A549 (cell line): Measurements from ENCODE around the gene SAXO1. TPM values are rescaled to one million over a fixed set of nuclear protein-coding genes. Genes with fewer than 3 reads are reported as not detected.
"Not testable (repeated sequence)": the region's sequence is repeated elsewhere in the genome, so short reads cannot be mapped to it uniquely, and the experiment has no call there.

Source experiments
- ATAC-seq, 2 experiments: fragments of 200-7000 bp in 1 of 2; fragments of >200 bp in 1 of 2; cut with Nextera tagmentation in 1 of 2; cut with Tn5 transposase in 1 of 2; 3 replicates each; pipeline versions ENCODE4 v1.8.0 to v1.9.1; 2018 to 2020; ENCODE audit warnings: mild to moderate bottlenecking in 1 of 2, moderate library complexity in 1 of 2
- CTCF ChIA-PET: fragments of 300-600 bp; sonication (Branson Sonifier 250); formaldehyde crosslinking; extraction: SDS; loops from one replicate; lab custom pipeline; 2021; ENCODE audit warnings: antibody characterized with exemption, inconsistent platforms; lab: Yijun Ruan, JAX
- POLR2A ChIA-PET: fragments of 350-600 bp; formaldehyde crosslinking; extraction: SDS; loops from one replicate; lab custom pipeline; 2021; ENCODE audit warnings: antibody characterized with exemption, inconsistent platforms; lab: Yijun Ruan, JAX
- DNase-seq, 2 experiments: peaks; one replicate each; pipeline versions ENCODE4 v3.0.0 to v3.0.0-alpha.2; 2011 to 2016; ENCODE audit warnings: low read depth in 1 of 2, low spot score in 1 of 2
- FAIRE-seq: peaks from 2 replicates; lab custom pipeline; 2011; peaks lifted over from hg19 to GRCh38; lab: Jason Lieb, UNC
- H3K27ac ChIP-seq, 2 experiments: fragments of >200 bp; sonication (Bioruptor Twin); formaldehyde crosslinking; 3 replicates each; pipeline ENCODE4 v1.5.1; 2016 to 2017
- H3K4me1 ChIP-seq: fragments of >200 bp; sonication (Bioruptor Twin); formaldehyde crosslinking; 3 replicates; pipeline ENCODE4 v1.6.1; 2016
- H3K4me2 ChIP-seq: fragments of >200 bp; sonication (Bioruptor Twin); formaldehyde crosslinking; 3 replicates; pipeline ENCODE4 v1.6.1; 2016
- H3K4me3 ChIP-seq: fragments of >200 bp; sonication (Bioruptor Twin); formaldehyde crosslinking; 3 replicates; pipeline ENCODE4 v1.5.1; 2016
- H3K9me3 ChIP-seq: fragments of >200 bp; sonication (Bioruptor Twin); formaldehyde crosslinking; 3 replicates; pipeline ENCODE4 v1.6.1; 2016
- BHLHE40 ChIP-seq: IDR thresholded peaks from 2 replicates; pipeline ENCODE4 v1.6.1; 2012; ENCODE audit warnings: low read depth, low read length, inconsistent platforms
- CEBPB ChIP-seq, 2 experiments: fragments of >200 bp in 1 of 2; sonication (Bioruptor Twin) in 1 of 2; formaldehyde crosslinking in 1 of 2; IDR thresholded peaks; 2 replicates each; pipeline ENCODE4 v1.6.1; 2012 to 2016
- CHD2 ChIP-seq: fragments of 150-350 bp; IDR thresholded peaks from 2 replicates; pipeline ENCODE4 v1.6.1; 2014; ENCODE audit warnings: low read length; ENCODE audit not compliant: partially characterized antibody
- E2F6 ChIP-seq: IDR thresholded peaks from 2 replicates; pipeline ENCODE4 v1.6.1; 2012; ENCODE audit warnings: low read depth, borderline replicate concordance
- EHMT2 ChIP-seq: fragments of 200-600 bp; sonication (generic); IDR thresholded peaks from 2 replicates; pipeline ENCODE4 v1.6.1; 2016; ENCODE audit warnings: antibody characterized with exemption, low read depth, mild to moderate bottlenecking, moderate library complexity
- FOXS1 ChIP-seq: fragments of 250-450 bp; sonication (Bioruptor Pico); IDR thresholded peaks from 2 replicates; pipeline ENCODE4 v1.5.0; 2020; ENCODE audit warnings: mild to moderate bottlenecking, moderate library complexity
- GATA3 ChIP-seq: IDR thresholded peaks from 2 replicates; pipeline ENCODE4 v1.6.1; 2012; ENCODE audit warnings: borderline replicate concordance
- HMGXB4 ChIP-seq: fragments of 250-450 bp; sonication (Bioruptor Pico); IDR thresholded peaks from 2 replicates; pipeline ENCODE4 v1.5.0; 2021; ENCODE audit warnings: mild to moderate bottlenecking, moderate library complexity, borderline replicate concordance
- JUNB ChIP-seq: fragments of >200 bp; sonication (Bioruptor Twin); formaldehyde crosslinking; IDR thresholded peaks from 2 replicates; pipeline ENCODE4 v1.6.1; 2016
- MAFK ChIP-seq: fragments of 450-650 bp; IDR thresholded peaks from 2 replicates; pipeline ENCODE4 v1.6.1; 2014; ENCODE audit not compliant: partially characterized antibody
- MAX ChIP-seq: IDR thresholded peaks from 2 replicates; pipeline ENCODE4 v1.6.1; 2012
- MAZ ChIP-seq: fragments of 150-350 bp; IDR thresholded peaks from 2 replicates; pipeline ENCODE4 v1.6.1; 2014; ENCODE audit warnings: antibody characterized with exemption, low read depth, low read length, borderline replicate concordance
- MYC ChIP-seq: IDR thresholded peaks from 2 replicates; pipeline ENCODE4 v1.6.1; 2012; ENCODE audit warnings: mild to moderate bottlenecking, inconsistent platforms, low read length, improper control_type of control experiment, borderline replicate concordance
- NFE2L2 ChIP-seq: fragments of 150-350 bp; conservative IDR thresholded peaks from 2 replicates; pipeline ENCODE4 v1.6.1; 2014; ENCODE audit warnings: low read length
- NR3C1 ChIP-seq: fragments of >200 bp; sonication (Bioruptor Twin); formaldehyde crosslinking; IDR thresholded peaks from 3 replicates; pipeline ENCODE4 v1.6.1; 2017
- PBX3 ChIP-seq: IDR thresholded peaks from 2 replicates; pipeline ENCODE4 v1.6.1; 2012
- PHF8 ChIP-seq: fragments of 200-600 bp; sonication (generic); IDR thresholded peaks from 2 replicates; pipeline ENCODE4 v1.6.1; 2016; ENCODE audit warnings: low read depth, mild to moderate bottlenecking, antibody characterized with exemption, moderate library complexity, borderline replicate concordance
- POLR2AphosphoS2 ChIP-seq: conservative IDR thresholded peaks from 2 replicates; pipeline ENCODE4 v1.6.1; 2012; ENCODE audit warnings: low read length, improper control_type of control experiment, inconsistent platforms
- RARB ChIP-seq: fragments of 250-450 bp; sonication (Bioruptor Pico); IDR thresholded peaks from 2 replicates; pipeline ENCODE4 v1.8.0; 2021; ENCODE audit warnings: mild to moderate bottlenecking, moderate library complexity
- RFX5 ChIP-seq: fragments of 450-650 bp; IDR thresholded peaks from 2 replicates; pipeline ENCODE4 v1.7.1; 2014; ENCODE audit warnings: antibody characterized with exemption, mild to moderate bottlenecking, moderate library complexity
- SMC3 ChIP-seq: fragments of >200 bp; sonication (Bioruptor Twin); formaldehyde crosslinking; IDR thresholded peaks from 3 replicates; pipeline ENCODE4 v1.6.1; 2018; ENCODE audit warnings: inconsistent platforms
- TP53 ChIP-seq: fragments of 250-450 bp; sonication (Bioruptor Pico); IDR thresholded peaks from 2 replicates; pipeline ENCODE4 v1.5.0; 2021; ENCODE audit warnings: mild to moderate bottlenecking, moderate library complexity
- ZC3H11A ChIP-seq: fragments of 450-650 bp; IDR thresholded peaks from 2 replicates; pipeline ENCODE4 v1.6.1; 2014; ENCODE audit warnings: antibody characterized with exemption, mild to moderate bottlenecking
- ZFP36 ChIP-seq: fragments of 450-650 bp; IDR thresholded peaks from 2 replicates; pipeline ENCODE4 v1.6.1; 2014; ENCODE audit warnings: borderline replicate concordance; ENCODE audit not compliant: partially characterized antibody
- WGBS: methylation state at CpG from one replicate; pipeline ENCODE4 v1.1.6; 2017; ENCODE audit errors: missing lambda C conversion rate; 5-methylcytosine and 5-hydroxymethylcytosine counted together
- polyA plus RNA-seq, 4 experiments: library from polyadenylated mRNA; depleted of rRNA in 3 of 4; stranded (reverse); fragments of >200 nt; fragmentation: RNase III in 1 of 4; extraction: RNeasy Plus Mini Kit Qiagen cat#74134 plus additional on column Dnase treatment in 1 of 4; gene quantifications; 2 replicates in 3 of 4; 3 replicates in 1 of 4; pipeline ENCODE4 v1.2.3, GENCODE V29; 2011 to 2017

Gene SAXO1
- polyA plus RNA-seq, 2 of the 4 experiments (the other 2 are of a cell fraction) = not detected

GRCh38 chr9:18996211-18996610 is 36.8 kb downstream of the SAXO1 start:
- no peak overlapping the region for H3K4me3 ChIP-seq
- H3K27ac ChIP-seq = no peak overlapping the region
- ChIA-PET POLR2A (no interaction called here), CTCF (interaction anchor here (1.4 kb wide), 1 partner anchor 33 kb away, joined by 4 read pairs; no protein-coding TSS in a partner anchor)
- peaks cover 3% of the 10 kb centered on the region; the same call in 1 of the 3 replicates for H3K9me3 ChIP-seq
- FAIRE-seq (no peak), DNase-seq (no peak), ATAC-seq (no peak)
- 3% methylated on average over 3 of the region's 3 CpGs for WGBS
- TF ChIP-seq ZFP36 (no peak), RARB (CRISPR knock-in tag) (no peak), SMC3 (no peak)
- no peak overlapping the region for H3K4me2 ChIP-seq
- no peaks in the 10 kb centered on the region for H3K4me1 ChIP-seq

- no peaks in the 10 kb centered on the region; the same call in 2 of the 3 replicates for H3K9me3 ChIP-seq
- ATAC-seq = no peak
- CTCF ChIA-PET = no interaction called here
Measured at GRCh38 chr9:18994263-18994916, 38.6 kb downstream of the SAXO1 start.

GRCh38 chr9:18991197-18991596 is 41.8 kb downstream of the SAXO1 start:
- DNase-seq, ATAC-seq, H3K4me3 ChIP-seq, H3K4me2 ChIP-seq, FAIRE-seq, H3K9me3 ChIP-seq, H3K4me1 ChIP-seq, H3K27ac ChIP-seq, POLR2A ChIA-PET, CTCF ChIA-PET: not testable (repeated sequence)
- 65% methylated on average over 4 of the region's 4 CpGs for WGBS

More at GRCh38 chr9:18994263-18994916, 38.6 kb downstream of the SAXO1 start:
- H3K4me2 ChIP-seq = no peak overlapping the region
- H3K4me1 ChIP-seq = no peaks in the 10 kb centered on the region
- DNase-seq (no peak), FAIRE-seq (no peak)
- TF ChIP-seq NR3C1 = no peak
- no peak for TF ChIP-seq EHMT2
- TF ChIP-seq MAX = no peak
- no peak for TF ChIP-seq CHD2
- H3K4me3 ChIP-seq = no peak overlapping the region
- no peak overlapping the region for H3K27ac ChIP-seq
- 24% methylated on average over 10 of the region's 10 CpGs for WGBS
- POLR2A ChIA-PET = no interaction called here

- ChIA-PET POLR2A (no interaction called here), CTCF (no interaction called here)
- no peak overlapping the region for H3K4me3 ChIP-seq
- no peaks in the 10 kb centered on the region for H3K9me3 ChIP-seq
- FAIRE-seq (no peak), DNase-seq (no peak), ATAC-seq (no peak)
- H3K4me2 ChIP-seq = no peak overlapping the region
- H3K27ac ChIP-seq = no peak overlapping the region
- H3K4me1 ChIP-seq = no peaks in the 10 kb centered on the region
- TF ChIP-seq MAZ (no peak), GATA3 (no peak), MYC (no peak), POLR2AphosphoS2 (no peak)
- WGBS = 46% methylated on average over 5 of the region's 5 CpGs
Measured at GRCh38 chr9:18990494-18990893, 42.5 kb downstream of the SAXO1 start.

GRCh38 chr9:18989865-18990264 is 43.1 kb downstream of the SAXO1 start:
- ChIA-PET POLR2A (no interaction called here), CTCF (no interaction called here)
- ATAC-seq = no peak
- H3K4me2 ChIP-seq = no peak overlapping the region
- H3K9me3 ChIP-seq = no peaks in the 10 kb centered on the region
- FAIRE-seq = no peak
- DNase-seq = no peak
- 68% methylated on average over 4 of the region's 4 CpGs for WGBS
- H3K27ac ChIP-seq = no peak overlapping the region
- TF ChIP-seq HMGXB4 (no peak), E2F6 (no peak), PBX3 (no peak), NFE2L2 (no peak), MAFK (no peak), FOXS1 (CRISPR knock-in tag) (no peak), POLR2AphosphoS2 (no peak), RFX5 (no peak), CEBPB (IDR thresholded peaks at IDR 0.05) (no peak), ZC3H11A (no peak), BHLHE40 (no peak), PHF8 (no peak), TP53 (CRISPR knock-in tag) (no peak), GATA3 (no peak), NR3C1 (no peak), JUNB (no peak), MAX (no peak)
- H3K4me3 ChIP-seq = no peak overlapping the region
- H3K4me1 ChIP-seq = no peaks in the 10 kb centered on the region
